ENCODE data around the gene TOMM70.
"Not testable (repeated sequence)": the region's sequence is repeated elsewhere in the genome, so short reads cannot be mapped to it uniquely, and the experiment has no call there.

Gene TOMM70

DNA sequence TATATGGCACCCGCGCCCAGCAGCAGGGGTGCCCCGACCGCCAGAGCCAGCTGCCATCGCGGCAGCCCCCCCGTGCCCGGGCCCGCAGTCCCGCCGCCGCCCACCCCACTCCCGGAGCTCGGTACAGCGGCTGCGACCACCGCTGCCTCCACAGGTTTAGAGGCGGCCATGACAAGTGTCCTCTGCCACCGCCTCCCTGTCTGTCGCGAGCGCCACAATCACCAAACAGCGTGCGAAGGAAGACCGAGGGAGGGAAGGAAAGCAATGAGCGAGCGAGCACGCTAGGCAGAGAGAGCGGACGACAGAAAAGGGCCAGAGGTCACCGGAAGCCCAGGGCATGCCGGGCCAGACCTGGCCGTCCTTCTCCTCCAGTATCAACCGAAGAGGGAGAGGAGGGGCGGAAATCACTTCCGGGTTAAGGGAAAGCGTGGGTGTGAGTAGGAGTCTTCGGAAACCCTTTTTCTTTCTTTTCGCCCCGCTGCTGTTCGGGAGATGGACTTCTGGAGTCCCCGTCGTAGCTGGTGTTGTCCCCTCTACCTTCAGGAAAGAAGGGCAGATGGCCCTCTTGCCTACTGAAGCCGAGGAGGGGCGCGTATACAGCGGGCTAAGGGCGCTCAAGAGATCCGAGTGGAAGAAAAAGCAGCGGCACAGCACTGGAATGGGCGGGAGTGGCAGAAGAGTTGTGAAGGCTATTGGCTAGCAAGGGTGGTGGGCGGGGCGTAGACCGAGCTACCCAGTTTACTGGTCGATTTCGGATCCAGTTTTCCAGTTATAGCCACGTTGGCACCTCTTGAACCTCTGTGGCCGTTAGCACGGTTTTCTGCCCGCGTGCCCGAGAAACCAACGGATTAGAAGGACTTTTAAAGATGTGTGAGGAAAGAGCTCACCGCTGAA lies at the start of gene TOMM70, which contains the start of gene LNP1:
TSS of gene TOMM70 (minus strand) at position 310 of the 894 bp plus-strand sequence. CDS start at position 170, 140 bp downstream.
TSS of gene LNP1 (plus strand) at position 760 of the 894 bp plus-strand sequence. CDS start 28,191 bp downstream, outside the sequence.
- DNase-seq (ENCODE audit: low read depth, low spot score), result peak; percentile 97

DNA sequence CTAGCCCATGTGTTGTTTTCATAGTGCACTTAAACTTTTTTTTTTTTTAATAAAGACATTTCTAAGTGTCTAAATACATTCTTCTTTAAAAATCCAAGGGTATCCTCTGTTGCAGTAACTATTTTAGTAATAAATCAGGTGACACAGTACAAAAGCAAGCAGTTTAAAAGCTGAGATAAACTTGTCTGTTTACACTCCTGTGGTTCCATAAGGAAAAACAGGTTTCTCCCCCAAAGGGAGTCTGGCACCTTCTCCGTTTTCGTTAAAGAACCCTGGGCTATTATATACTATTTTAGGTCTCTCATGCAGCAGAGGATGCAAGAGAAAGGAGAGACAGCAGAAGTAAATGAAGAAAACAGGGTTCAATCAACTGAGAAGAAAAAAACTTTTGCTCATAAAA lies 48.3 kb upstream of the TOMM70 start:
- no peak for DNase-seq (ENCODE audit: low read depth, low spot score)

DNA sequence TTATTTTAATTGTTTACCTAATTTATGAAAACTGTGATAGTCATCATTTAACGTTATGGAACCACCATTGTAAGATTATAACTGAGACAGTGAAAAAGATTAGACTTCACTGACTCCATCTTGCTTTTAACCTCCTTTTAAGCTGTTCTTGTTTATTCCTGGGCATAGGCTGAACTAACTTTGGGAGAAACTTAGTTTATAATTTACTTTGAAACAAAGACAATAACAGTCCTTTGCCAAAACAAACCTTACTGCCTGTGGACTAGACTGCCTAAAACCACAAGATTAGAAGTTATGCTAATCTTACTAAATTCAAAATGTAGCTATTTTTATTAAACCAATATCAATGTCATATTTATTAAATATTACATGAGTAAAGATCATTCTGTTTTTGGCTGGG lies 47.2 kb upstream of the TOMM70 start:
- no peak for DNase-seq (ENCODE audit: low read depth, low spot score)

DNA sequence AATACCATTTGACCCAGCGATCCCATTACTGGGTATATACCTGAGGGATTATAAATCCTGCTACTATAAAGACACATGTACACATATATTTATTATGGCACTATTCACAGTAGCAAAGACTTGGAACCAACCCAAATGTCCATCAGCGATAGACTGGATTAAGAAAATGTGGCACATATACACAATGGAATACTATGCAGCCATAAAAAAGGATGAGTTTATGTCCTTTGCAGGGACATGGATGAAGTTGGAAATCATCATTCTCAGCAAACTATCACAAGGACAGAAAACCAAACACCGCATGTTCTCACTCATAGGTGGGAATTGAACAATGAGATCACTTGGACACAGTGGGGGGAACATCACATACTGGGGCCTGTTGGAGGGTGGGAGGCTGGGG lies 46.2 kb upstream of the TOMM70 start:
- DNase-seq (ENCODE audit: low read depth, low spot score), result not testable (repeated sequence)

DNA sequence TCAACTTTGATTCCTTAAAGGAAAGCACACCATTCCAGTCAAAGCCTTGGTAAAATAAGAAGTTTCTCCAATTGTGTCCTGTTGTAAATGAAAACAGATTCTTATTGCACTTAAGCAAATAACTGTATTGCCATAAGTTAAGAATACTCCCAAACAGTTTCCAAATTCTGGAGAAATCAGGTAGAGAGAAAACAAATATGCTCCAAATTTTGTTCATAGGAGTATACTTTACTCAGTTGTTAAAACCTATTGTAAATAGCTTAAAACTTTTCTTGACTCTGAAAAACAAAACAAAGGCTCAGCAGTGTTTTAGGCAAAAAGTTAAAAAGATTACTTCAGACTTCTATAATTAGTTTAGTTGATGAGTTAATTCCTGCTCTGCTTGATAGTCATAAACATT lies 42.8 kb upstream of the TOMM70 start:
- DNase-seq (ENCODE audit: low read depth, low spot score), result no peak

DNA sequence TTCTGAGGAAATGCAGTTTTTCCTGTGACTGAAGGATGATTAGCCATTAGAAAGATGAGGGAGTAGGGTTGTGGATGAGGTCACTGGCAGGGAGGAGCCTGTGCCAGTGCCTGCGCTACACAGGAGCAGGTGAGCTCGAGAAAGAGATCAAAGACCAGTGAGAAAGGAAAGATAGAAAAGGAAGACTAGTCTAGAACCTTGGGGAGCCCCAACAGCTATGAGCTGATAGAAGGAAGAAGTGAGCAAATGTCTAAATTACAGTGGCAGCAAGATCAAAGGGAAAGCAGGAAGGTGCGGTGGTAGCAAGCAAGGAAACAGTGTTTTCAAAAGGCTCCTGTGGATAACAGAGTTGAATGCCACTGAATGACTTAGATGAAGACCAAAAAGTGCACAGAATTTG lies 40.0 kb upstream of the TOMM70 start:
- DNase-seq (ENCODE audit: low read depth, low spot score), result no peak

DNA sequence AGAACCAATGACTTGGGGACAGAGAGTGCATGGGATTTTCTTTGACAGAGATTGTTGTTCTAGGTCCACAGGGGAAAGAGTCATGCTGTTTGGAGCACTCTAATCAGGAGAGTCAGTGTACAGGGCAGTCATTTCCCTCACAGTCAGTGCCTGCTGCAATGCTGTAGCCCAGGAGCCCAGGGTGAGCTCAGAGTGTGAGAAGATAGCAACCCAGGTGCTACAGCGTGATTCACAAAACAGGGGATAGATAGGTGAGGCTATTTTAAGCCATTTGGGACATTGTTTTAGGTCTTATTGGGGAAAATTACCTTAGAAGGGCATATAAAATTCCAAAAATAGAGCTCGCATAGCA lies 37.7 kb upstream of the TOMM70 start:
- DNase-seq (ENCODE audit: low read depth, low spot score), result no peak

DNA sequence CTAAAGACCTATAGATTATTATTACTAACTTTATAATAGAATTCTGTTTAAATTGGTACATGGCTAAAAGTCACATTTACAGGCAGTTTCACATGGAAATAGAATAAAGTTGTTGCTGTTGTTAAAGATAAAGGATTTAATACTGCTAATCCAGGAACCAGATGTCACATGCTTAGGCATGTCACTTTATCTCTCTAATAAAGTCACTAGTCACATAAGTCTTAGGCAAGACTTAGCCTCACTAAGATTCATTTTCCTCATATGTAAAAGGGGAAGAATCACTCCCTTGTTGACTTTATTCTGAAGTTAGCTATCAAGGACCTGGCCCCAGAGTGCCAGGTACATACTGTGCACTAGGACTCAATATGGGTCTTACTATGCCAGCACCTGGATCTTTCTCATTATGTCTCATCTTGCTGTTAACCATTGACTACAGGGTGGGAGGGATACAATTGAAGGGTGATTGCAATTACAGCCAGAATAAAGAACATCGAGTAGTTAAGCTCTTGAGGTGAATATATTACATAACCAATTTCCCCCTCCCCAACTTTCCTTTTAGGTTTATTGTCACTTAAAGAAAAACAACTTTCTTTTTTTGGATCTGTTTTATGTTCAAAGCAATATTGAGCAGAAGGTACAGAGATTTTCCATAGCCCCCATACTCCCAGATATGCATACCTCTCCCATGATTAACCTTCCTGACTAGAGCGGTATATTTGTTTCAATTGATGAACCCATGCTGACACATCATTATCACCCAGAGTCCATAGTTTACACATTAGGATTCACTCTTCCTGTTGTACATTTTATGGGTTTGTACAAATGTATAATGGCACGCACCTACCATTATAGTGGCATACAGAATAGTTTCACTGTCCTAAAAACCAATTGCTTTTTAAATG lies 37.1 kb upstream of the TOMM70 start:
- DNase-seq (ENCODE audit: low read depth, low spot score), result no peak

DNA sequence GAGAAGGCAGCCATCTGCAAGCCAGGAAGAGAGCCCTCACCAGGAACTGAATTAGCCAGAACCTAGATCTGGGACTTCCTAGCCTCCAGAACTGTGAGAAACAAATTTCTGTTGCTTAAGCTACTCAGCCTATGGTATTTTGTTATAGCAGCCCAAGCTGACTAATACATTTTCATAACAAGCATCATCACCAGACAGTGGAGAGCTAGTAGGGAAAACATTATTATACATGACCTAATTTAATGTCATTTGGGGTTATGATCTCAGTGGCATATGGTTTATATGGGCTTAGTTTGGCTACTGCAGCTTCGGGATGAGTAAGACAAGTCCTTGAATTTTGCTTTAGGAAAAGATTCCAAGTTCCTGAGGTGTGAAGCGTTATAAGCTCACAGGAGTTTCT lies 36.1 kb upstream of the TOMM70 start:
- DNase-seq (ENCODE audit: low read depth, low spot score), result no peak

DNA sequence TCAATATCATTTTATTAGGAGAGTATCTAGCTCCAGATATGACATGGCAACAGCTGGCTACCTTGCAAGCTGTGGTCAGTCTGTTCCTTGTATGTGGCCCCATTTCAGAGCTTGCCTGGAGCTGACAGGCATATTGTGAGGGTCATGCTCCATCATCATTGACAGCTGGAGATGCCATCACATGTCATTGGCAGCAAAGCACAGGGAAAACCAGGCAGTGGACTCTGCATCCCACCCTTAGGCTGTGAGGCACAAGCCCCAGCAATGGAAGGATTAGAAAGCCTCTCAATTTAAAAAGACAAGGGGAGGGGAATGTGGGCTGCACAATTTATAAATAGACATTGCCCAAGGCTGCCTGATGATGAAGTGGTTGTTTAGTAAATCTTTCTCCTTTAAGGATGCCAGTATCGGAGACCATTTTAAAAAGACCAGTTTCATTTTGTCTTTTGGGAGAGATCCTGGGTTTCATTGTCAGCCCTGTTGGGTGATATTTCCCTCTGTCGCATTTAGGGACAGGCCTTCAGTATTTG lies 28.4 kb upstream of the TOMM70 start:
- no peak for DNase-seq (ENCODE audit: low read depth, low spot score)

DNA sequence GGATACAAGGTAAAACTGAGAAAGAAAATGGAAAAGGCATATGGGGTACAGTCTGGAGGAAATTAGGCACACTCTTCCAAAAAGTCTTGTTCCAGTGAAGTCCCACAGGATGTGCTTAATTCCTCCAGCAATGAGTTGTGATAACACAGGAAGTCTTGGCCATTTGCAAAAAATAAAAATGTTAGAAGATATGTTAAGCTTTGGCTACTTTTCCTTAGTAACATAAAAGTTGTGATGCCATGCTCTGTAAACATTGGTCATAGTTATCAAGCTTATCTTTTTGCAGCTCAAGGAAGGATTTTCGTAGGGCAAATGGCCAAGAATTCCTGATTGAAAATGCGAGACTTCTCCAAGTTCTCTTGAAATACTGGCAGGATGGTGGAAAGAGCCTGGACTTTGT lies 26.8 kb upstream of the TOMM70 start:
- peak; percentile 35 for DNase-seq (ENCODE audit: low read depth, low spot score)

DNA sequence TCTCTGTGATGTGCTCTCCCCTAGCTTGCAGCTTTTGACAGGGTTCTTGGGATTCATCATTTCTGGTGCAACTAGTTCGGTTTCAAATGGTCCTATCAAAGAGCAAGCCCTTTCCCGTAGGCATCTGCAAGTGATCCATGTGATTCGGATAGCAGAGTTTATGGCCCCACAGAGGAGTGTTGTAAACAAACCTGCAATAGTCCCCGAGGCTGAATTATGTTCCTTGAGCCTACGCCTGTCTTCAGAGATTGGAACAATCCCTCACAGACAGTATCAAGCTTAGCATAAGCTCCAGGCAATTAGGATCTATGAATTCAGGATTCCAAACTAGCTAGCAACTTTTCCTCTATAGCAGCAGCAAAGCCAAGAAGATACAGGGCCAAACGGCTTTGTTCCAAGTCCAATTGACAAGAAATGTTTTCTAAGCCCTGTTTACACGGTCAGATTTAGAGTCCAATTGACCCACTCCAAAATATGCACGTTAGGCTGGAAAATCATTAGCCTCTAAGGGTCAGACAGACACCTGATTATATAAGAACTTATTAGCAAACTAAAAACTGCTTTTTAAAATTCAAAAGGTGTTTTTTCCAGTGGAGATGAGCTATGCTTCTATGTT lies 25.3 kb upstream of the TOMM70 start:
- no peak for DNase-seq (ENCODE audit: low read depth, low spot score)

DNA sequence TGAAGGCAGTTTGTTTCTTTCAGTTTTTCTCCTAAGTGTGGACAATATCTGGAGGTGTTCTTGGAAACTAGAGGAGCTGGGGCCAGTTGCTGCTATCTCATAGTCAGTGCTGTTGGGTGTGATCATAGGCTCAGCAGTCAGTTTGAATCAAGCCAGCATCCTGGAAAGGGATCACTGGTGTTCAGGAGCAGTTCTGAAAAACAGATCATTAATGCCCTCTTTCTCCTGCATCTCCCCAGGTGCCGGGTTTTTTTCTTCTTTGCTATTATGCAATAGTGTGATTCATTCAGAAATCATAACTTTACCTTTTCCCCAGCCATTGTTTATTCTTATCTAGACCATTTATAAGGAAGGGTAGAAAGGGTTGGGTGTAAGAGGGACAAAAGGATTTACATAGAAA lies 24.4 kb upstream of the TOMM70 start:
- DNase-seq (ENCODE audit: low read depth, low spot score), result no peak

DNA sequence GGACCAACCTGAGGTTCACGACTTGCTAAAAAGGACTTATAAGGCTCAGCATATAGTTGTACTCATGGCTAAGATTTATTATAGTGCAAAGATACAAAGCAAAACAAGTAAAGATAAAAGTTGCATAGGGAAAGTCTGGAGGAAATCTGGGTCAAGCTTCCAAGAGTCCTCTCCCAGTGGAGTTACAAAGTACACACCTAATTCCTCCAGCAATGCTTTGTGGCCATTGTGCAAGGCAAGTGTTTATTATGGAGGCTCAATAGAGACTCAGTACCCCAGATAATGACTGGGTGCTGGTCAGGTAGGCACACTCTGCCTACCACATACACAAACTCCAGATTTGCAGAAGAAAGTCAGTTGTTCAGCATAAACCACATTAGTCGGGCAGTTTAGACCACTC lies 23.4 kb upstream of the TOMM70 start:
- DNase-seq (ENCODE audit: low read depth, low spot score), result no peak

DNA sequence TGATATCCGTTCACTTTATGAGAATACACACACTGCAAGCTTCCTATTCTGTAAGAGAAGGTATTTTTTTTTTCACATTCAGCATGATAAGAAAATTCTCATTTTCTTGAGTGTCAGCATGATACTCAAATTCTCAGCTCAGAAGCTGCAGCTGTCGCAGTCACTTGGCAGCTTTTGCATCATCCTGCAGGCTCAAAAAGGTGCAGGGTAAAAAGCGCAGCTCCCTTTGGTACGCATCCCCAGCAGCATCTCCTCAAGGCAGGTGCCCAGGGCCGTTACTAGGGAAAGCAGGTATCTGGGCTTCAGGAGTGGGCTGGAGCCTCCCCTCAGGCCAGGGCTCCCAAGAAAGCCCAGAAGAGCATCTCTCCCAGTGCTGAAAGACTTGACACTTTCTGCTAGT lies 22.7 kb upstream of the TOMM70 start:
- DNase-seq (ENCODE audit: low read depth, low spot score), result no peak

DNA sequence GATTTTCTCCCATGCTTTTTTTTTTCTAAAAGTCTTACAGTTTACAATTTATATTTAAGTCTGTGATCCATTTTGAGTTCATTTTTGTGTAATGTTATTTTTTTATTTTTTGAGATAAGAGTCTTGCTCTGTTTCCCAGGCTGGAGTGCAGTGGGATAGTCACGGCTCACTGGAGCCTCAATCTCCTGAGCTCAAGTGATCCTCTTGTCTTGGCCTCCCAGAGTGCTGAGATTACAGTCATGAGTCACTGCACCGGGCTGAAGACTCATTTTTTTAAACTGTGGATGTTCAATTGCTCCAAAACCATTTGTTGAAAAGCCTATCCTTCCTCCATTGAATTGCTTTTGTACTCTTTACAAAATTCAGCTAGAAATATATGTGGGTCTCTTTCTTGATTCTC lies 20.0 kb upstream of the TOMM70 start:
- DNase-seq (ENCODE audit: low read depth, low spot score), result no peak

DNA sequence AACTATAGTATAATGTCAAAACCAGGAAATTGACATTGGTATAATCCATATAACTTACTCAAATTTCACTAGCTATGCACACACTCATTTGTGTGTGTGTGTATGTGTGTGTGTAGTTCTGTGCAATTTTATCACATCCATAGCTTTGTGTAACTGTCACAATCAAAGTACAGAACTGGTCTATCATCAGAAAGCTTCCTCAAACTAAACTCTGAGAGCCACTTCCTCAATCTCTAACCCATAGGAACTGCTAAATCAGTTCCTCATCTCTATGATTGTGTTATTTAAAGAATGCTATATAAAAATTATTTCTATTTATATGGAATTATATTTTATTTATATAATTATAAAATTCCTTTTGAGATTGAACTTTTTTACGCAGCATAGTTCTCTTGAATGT lies 18.5 kb upstream of the TOMM70 start:
- no peak for DNase-seq (ENCODE audit: low read depth, low spot score)

DNA sequence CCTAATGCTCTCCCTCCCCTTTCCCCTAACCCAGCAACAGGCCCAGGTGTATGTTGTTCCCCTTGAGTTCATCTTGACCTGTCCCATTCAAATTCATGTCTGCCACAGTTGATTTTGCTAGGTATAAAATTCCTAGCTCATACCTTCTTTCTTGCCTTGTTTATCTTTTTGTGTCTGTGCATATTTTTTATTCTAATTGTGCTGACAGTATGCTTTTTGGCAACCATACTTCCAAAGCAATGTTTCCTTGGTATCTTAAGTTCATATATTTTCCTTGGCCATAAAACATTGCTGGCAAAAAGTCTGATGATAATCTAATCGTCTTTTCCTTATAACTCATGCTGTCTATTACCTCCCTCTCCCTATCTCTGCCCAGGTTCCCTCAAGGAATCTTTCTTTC lies 16.0 kb upstream of the TOMM70 start:
- DNase-seq (ENCODE audit: low read depth, low spot score), result no peak

DNA sequence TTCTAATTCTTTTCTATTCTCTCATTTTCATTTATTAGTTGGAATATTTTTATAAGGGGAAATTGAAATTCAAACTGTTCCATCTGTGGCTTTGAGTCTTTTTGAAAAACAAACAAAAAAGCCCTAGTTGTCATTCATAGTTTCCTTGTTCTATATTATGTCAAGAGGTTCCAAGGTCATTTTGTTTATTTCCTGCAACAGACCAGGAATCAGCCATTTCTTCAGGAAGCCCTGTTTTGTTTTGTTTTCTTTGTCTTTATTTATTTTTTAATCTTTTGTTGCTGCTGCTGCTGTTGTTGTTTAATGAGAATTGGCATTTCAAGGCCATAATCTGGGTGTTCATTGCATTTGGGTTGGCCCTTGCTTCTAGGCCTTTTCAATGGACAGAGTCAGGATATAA lies 15.3 kb upstream of the TOMM70 start:
- DNase-seq (ENCODE audit: low read depth, low spot score), result no peak

DNA sequence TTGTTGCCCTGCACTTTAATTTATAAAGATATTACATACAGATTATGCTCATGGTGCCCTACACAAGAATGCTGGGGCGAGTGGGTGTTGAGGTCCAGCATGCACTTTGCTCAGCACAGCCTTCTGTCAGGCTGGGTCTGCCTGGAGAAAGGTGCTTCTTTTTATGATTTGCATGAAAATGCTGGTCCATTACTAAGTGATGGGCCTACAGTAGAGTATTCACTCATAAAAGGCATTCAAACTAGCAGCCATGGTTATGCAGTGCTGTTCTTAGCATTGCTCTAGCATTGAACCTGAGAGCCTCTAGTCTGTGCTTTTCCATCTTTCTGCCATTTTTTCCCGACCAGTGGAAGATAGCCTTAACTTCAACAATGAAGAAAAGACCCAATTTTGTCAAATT lies 12.7 kb upstream of the TOMM70 start:
- DNase-seq (ENCODE audit: low read depth, low spot score), result no peak

DNA sequence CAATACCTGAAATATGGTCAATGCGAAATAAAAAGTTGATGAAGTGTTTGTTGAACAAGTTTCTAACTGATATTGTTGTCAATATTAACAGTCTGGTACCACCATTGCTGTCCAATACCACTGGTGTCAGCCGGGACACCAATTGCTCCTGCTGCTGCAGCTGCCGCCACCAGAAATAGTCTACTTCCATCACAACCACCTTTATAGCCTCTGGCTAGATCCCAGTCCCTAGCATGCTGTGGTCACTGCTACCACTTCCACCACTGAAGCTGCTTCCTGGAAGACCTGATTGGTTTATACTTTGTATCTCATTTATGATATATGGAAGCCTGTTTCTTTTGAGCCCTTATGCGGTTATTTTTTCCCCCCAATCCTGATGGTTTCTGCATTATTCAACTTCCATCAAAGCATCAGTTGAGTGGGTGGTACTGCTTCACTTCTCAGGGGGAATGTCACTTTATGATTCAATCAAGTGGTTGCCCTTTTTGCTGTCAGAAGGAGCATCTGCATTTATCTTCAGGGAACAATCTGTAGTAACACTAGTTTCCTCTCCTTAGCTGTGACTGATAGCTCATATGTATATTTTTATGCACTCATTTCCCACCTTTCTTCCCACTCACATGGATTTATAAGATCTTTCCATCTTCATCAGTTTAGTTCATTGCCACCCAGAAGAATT lies 12.2 kb upstream of the TOMM70 start:
- DNase-seq (ENCODE audit: low read depth, low spot score), result no peak
